A549 (cell line): ENCODE results near the gene SNRPB2. TPM values are rescaled to one million over a fixed set of nuclear protein-coding genes. Genes with fewer than 3 reads are reported as not detected.

Source experiments
- ATAC-seq, 2 experiments: fragments of 200-7000 bp in 1 of 2; fragments of >200 bp in 1 of 2; cut with Nextera tagmentation in 1 of 2; cut with Tn5 transposase in 1 of 2; 3 replicates each; pipeline versions ENCODE4 v1.8.0 to v1.9.1; 2018 to 2020; ENCODE audit warnings: mild to moderate bottlenecking in 1 of 2, moderate library complexity in 1 of 2
- CTCF ChIA-PET: fragments of 300-600 bp; sonication (Branson Sonifier 250); formaldehyde crosslinking; extraction: SDS; loops from one replicate; lab custom pipeline; 2021; ENCODE audit warnings: antibody characterized with exemption, inconsistent platforms; lab: Yijun Ruan, JAX
- POLR2A ChIA-PET: fragments of 350-600 bp; formaldehyde crosslinking; extraction: SDS; loops from one replicate; lab custom pipeline; 2021; ENCODE audit warnings: antibody characterized with exemption, inconsistent platforms; lab: Yijun Ruan, JAX
- DNase-seq, 2 experiments: peaks; one replicate each; pipeline versions ENCODE4 v3.0.0 to v3.0.0-alpha.2; 2011 to 2016; ENCODE audit warnings: low read depth in 1 of 2, low spot score in 1 of 2
- FAIRE-seq: peaks from 2 replicates; lab custom pipeline; 2011; peaks lifted over from hg19 to GRCh38; lab: Jason Lieb, UNC
- H3K27ac ChIP-seq, 2 experiments: fragments of >200 bp; sonication (Bioruptor Twin); formaldehyde crosslinking; 3 replicates each; pipeline ENCODE4 v1.5.1; 2016 to 2017
- H3K4me1 ChIP-seq: fragments of >200 bp; sonication (Bioruptor Twin); formaldehyde crosslinking; 3 replicates; pipeline ENCODE4 v1.6.1; 2016
- H3K4me2 ChIP-seq: fragments of >200 bp; sonication (Bioruptor Twin); formaldehyde crosslinking; 3 replicates; pipeline ENCODE4 v1.6.1; 2016
- H3K4me3 ChIP-seq: fragments of >200 bp; sonication (Bioruptor Twin); formaldehyde crosslinking; 3 replicates; pipeline ENCODE4 v1.5.1; 2016
- H3K9me3 ChIP-seq: fragments of >200 bp; sonication (Bioruptor Twin); formaldehyde crosslinking; 3 replicates; pipeline ENCODE4 v1.6.1; 2016
- CBX8 ChIP-seq: fragments of 200-600 bp; sonication (generic); IDR thresholded peaks from 2 replicates; pipeline ENCODE4 v1.6.1; 2016
- E2F6 ChIP-seq: IDR thresholded peaks from 2 replicates; pipeline ENCODE4 v1.6.1; 2012; ENCODE audit warnings: low read depth, borderline replicate concordance
- EP300 ChIP-seq, 2 experiments: fragments of >200 bp; sonication (Bioruptor Twin); formaldehyde crosslinking; IDR thresholded peaks; 2 replicates in 1 of 2; 3 replicates in 1 of 2; pipeline ENCODE4 v1.6.1; 2016 to 2017
- FOSL2 ChIP-seq, 2 experiments: fragments of 450-650 bp in 1 of 2; fragments of >200 bp in 1 of 2; sonication (Bioruptor Twin) in 1 of 2; formaldehyde crosslinking; IDR thresholded peaks; 2 replicates each; pipeline versions ENCODE4 v1.5.0 to v1.6.1; 2016 to 2020; ENCODE audit warnings: mild to moderate bottlenecking in 1 of 2, moderate library complexity in 1 of 2
- FOXS1 ChIP-seq: fragments of 250-450 bp; sonication (Bioruptor Pico); IDR thresholded peaks from 2 replicates; pipeline ENCODE4 v1.5.0; 2020; ENCODE audit warnings: mild to moderate bottlenecking, moderate library complexity
- HDAC2 ChIP-seq: fragments of 200-600 bp; sonication (generic); IDR thresholded peaks from 2 replicates; pipeline ENCODE4 v1.6.1; 2016
- KDM5A ChIP-seq: fragments of 200-600 bp; sonication (generic); IDR thresholded peaks from 2 replicates; pipeline ENCODE4 v1.6.1; 2016; ENCODE audit warnings: antibody characterized with exemption, mild to moderate bottlenecking
- MYC ChIP-seq: IDR thresholded peaks from 2 replicates; pipeline ENCODE4 v1.6.1; 2012; ENCODE audit warnings: mild to moderate bottlenecking, inconsistent platforms, low read length, improper control_type of control experiment, borderline replicate concordance
- NFE2L2 ChIP-seq: fragments of 150-350 bp; conservative IDR thresholded peaks from 2 replicates; pipeline ENCODE4 v1.6.1; 2014; ENCODE audit warnings: low read length
- NR3C1 ChIP-seq: fragments of >200 bp; sonication (Bioruptor Twin); formaldehyde crosslinking; IDR thresholded peaks from 3 replicates; pipeline ENCODE4 v1.6.1; 2017
- PBX3 ChIP-seq: IDR thresholded peaks from 2 replicates; pipeline ENCODE4 v1.6.1; 2012
- POLR2AphosphoS2 ChIP-seq: conservative IDR thresholded peaks from 2 replicates; pipeline ENCODE4 v1.6.1; 2012; ENCODE audit warnings: low read length, improper control_type of control experiment, inconsistent platforms
- REST ChIP-seq: fragments of 200-600 bp; sonication (generic); IDR thresholded peaks from 2 replicates; pipeline ENCODE4 v1.6.1; 2016; ENCODE audit warnings: antibody characterized with exemption, mild to moderate bottlenecking, moderate library complexity
- RFX5 ChIP-seq: fragments of 450-650 bp; IDR thresholded peaks from 2 replicates; pipeline ENCODE4 v1.7.1; 2014; ENCODE audit warnings: antibody characterized with exemption, mild to moderate bottlenecking, moderate library complexity
- RNF2 ChIP-seq: fragments of 200-600 bp; sonication (generic); IDR thresholded peaks from 2 replicates; pipeline ENCODE4 v1.6.1; 2016; ENCODE audit warnings: low read depth, mild to moderate bottlenecking, antibody characterized with exemption, moderate library complexity, borderline replicate concordance
- USF2 ChIP-seq: fragments of 450-650 bp; IDR thresholded peaks from 2 replicates; pipeline ENCODE4 v1.6.1; 2014; ENCODE audit warnings: antibody characterized with exemption
- WGBS: methylation state at CpG from one replicate; pipeline ENCODE4 v1.1.6; 2017; ENCODE audit errors: missing lambda C conversion rate; 5-methylcytosine and 5-hydroxymethylcytosine counted together
- polyA plus RNA-seq, 4 experiments: library from polyadenylated mRNA; depleted of rRNA in 3 of 4; stranded (reverse); fragments of >200 nt; fragmentation: RNase III in 1 of 4; extraction: RNeasy Plus Mini Kit Qiagen cat#74134 plus additional on column Dnase treatment in 1 of 4; gene quantifications; 2 replicates in 3 of 4; 3 replicates in 1 of 4; pipeline ENCODE4 v1.2.3, GENCODE V29; 2011 to 2017

SNRPB2 gene
- polyA plus RNA-seq, 2 of the 4 experiments (the other 2 are of a cell fraction): 166 to 216 TPM

- ATAC-seq: no peak
- Histone ChIP-seq H3K4me2 (no peak overlapping the region), H3K4me1 (no peaks in the 10 kb centered on the region), H3K9me3 (no peaks in the 10 kb centered on the region), H3K4me3 (no peak overlapping the region), H3K27ac (no peak overlapping the region)
- ChIA-PET POLR2A (no interaction called here), CTCF (no interaction called here)
- no peak for FAIRE-seq
- DNase-seq: no peak
- TF ChIP-seq USF2 (no peak), REST (no peak), EP300 (IDR thresholded peaks at IDR 0.05) (no peak), FOXS1 (CRISPR knock-in tag) (no peak)
- 43% methylated on average over 3 of the region's 3 CpGs for WGBS
Observed at GRCh38 chr20:16694161-16694560, 35.7 kb upstream of the SNRPB2 start.

- Histone ChIP-seq H3K27ac (no peak overlapping the region), H3K4me1 (no peaks in the 10 kb centered on the region), H3K4me3 (no peak overlapping the region), H3K4me2 (no peak overlapping the region), H3K9me3 (no peaks in the 10 kb centered on the region)
- ATAC-seq (no peak), FAIRE-seq (no peak), DNase-seq (no peak)
- 25% methylated on average over 3 of the region's 3 CpGs for WGBS
- CTCF ChIA-PET: no interaction called here
- POLR2A ChIA-PET: no interaction called here
- TF ChIP-seq NR3C1 (no peak), RNF2 (no peak), RFX5 (no peak), MYC (no peak), CBX8 (no peak), POLR2AphosphoS2 (no peak)
Observed at GRCh38 chr20:16695628-16696027, 34.2 kb upstream of the SNRPB2 start.

GRCh38 chr20:16699293-16699692, 30.5 kb upstream of the SNRPB2 start:
- POLR2A ChIA-PET: no interaction called here
- Histone ChIP-seq H3K4me1 (no peaks in the 10 kb centered on the region), H3K9me3 (no peaks in the 10 kb centered on the region), H3K4me2 (no peak overlapping the region), H3K27ac (no peak overlapping the region), H3K4me3 (no peak overlapping the region)
- DNase-seq (no peak), FAIRE-seq (no peak), ATAC-seq (no peak)
- CTCF ChIA-PET: interaction anchor here (0.9 to 1.3 kb wide), 2 partner anchors 40 to 104 kb away, joined by 3 read pairs; no protein-coding TSS in a partner anchor
- TF ChIP-seq KDM5A (no peak), NFE2L2 (no peak), PBX3 (no peak), E2F6 (no peak), FOSL2 (IDR thresholded peaks at IDR 0.05) (no peak), FOSL2 (CRISPR knock-in tag; IDR thresholded peaks at IDR 0.05) (no peak), HDAC2 (no peak), USF2 (no peak)
- 41% methylated on average over 4 of the region's 4 CpGs for WGBS
